Measurements from ENCODE around the gene ADGRL1.

The ADGRL1 gene

GRCh38 chr19:14107581-14108461, 98.1 kb downstream of the ADGRL1 start:
- DNase-seq: no peak

- DNase-seq: no peak
Measured at GRCh38 chr19:14106840-14107239, 99.1 kb downstream of the ADGRL1 start.

- no peak for DNase-seq
Measured at GRCh38 chr19:14105680-14106079, 100.3 kb downstream of the ADGRL1 start.

- no peak for DNase-seq
Measured at GRCh38 chr19:14103310-14103709, 102.7 kb downstream of the ADGRL1 start.

GRCh38 chr19:14102756-14103155, 103.2 kb downstream of the ADGRL1 start:
- DNase-seq: no peak

GRCh38 chr19:14102102-14102696, 103.8 kb downstream of the ADGRL1 start:
- no peak for DNase-seq

GRCh38 chr19:14101003-14101545, 104.9 kb downstream of the ADGRL1 start:
- no peak for DNase-seq
